HG02852 (cell line): ENCODE measurements around the gene SLC4A2.

Experiments used
- ATAC-seq: cut with Tn5 transposase; IDR thresholded peaks from one replicate; pipeline ENCODE4 v1.9.1; 2021; ENCODE audit warnings: mild to moderate bottlenecking, moderate library complexity; ENCODE audit not compliant: unreplicated experiment

SLC4A2 gene

GRCh38 chr7:151076863-151077704 is 17.7 kb downstream of the SLC4A2 start:
- no peak for ATAC-seq

GRCh38 chr7:151077705-151078232 is 18.4 kb downstream of the SLC4A2 start:
- ATAC-seq: no peak

- ATAC-seq: no peak
Measured at GRCh38 chr7:151078233-151079040, 19.0 kb downstream of the SLC4A2 start.

GRCh38 chr7:151079199-151079910 is 20.0 kb downstream of the SLC4A2 start:
- ATAC-seq: no peak

- peak; percentile 3 for ATAC-seq
Measured at GRCh38 chr7:151080067-151080521, 20.7 kb downstream of the SLC4A2 start.

GRCh38 chr7:151080522-151081169 is 21.3 kb downstream of the SLC4A2 start, which contains the start of gene FASTK:
FASTK (minus strand) TSS chr7:151080809; CDS start chr7:151080766, 43 bp downstream.
- peak; percentile 72 for ATAC-seq

GRCh38 chr7:151081170-151082101 is 22.0 kb downstream of the SLC4A2 start:
- ATAC-seq: no peak

GRCh38 chr7:151082141-151083070 is 23.0 kb downstream of the SLC4A2 start:
- no peak for ATAC-seq

GRCh38 chr7:151083071-151083823 is 23.9 kb downstream of the SLC4A2 start, which contains the start of gene TMUB1:
TMUB1 (minus strand) TSS chr7:151083493; CDS start chr7:151082563, 930 bp downstream.
- peak; percentile 51 for ATAC-seq

- ATAC-seq: no peak
Measured at GRCh38 chr7:151083824-151084160, 24.4 kb downstream of the SLC4A2 start.

GRCh38 chr7:151085329-151085690 is 25.9 kb downstream of the SLC4A2 start:
- no peak for ATAC-seq

GRCh38 chr7:151085691-151086620 is 26.6 kb downstream of the SLC4A2 start, which contains the start of gene AGAP3:
AGAP3 (plus strand) TSS chr7:151086475; CDS start chr7:151086742, 267 bp downstream.
- ATAC-seq: peak; percentile 43

- ATAC-seq: no peak
Measured at GRCh38 chr7:151086802-151087244, 27.4 kb downstream of the SLC4A2 start.

GRCh38 chr7:151087245-151088018 is 28.0 kb downstream of the SLC4A2 start:
- no peak for ATAC-seq
